Kidney tubule cell (primary cell): ENCODE results near the gene PRDM11.

ENCODE experiments used
- DNase-seq: peaks from one replicate; pipeline ENCODE4 v3.0.0-alpha.2; 2018; ENCODE audit warnings: low spot score

Gene PRDM11

GRCh38 chr11:45178223-45178622 lies 31.8 kb downstream of the PRDM11 start:
- no peak for DNase-seq

DNA sequence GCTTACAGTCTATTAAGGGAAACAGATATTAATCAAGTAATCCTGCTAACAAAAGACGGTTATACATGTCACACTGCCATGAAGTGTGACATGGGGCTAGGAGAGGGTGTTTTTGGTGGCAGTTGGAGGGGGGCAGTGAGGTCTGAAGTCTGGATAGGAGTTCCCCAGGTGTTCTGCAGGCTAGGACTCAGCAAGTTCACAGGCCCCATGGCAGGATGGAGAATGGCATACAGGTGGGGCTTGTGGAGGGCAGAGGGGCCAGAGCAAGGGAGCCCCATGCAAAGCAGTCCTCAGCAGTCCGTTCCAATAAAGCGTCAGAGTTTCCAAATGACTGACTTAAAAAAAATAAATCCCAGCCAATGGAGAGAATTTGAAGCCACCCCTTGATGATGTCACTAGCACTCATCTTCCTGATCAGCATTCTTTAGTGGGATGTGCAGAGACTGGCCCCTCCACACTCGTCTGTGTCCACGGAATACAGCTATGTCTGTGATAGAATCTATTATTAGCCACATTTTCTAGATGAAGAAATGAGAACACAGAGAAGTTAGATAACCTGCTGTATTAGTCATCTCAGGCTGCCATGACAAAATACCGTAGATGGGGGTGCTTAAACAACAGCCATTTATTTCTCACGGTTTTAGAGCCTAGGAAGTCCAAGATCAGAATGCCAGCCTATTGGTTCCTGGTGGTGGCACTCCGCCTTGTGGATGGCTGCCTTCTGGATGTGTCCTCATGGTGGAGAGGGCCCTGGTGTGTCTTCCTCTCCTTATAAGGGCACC lies 32.6 kb downstream of the PRDM11 start:
- DNase-seq: peak; percentile 39

- DNase-seq: no peak
Observed at GRCh38 chr11:45179686-45180178, 33.3 kb downstream of the PRDM11 start.

DNA sequence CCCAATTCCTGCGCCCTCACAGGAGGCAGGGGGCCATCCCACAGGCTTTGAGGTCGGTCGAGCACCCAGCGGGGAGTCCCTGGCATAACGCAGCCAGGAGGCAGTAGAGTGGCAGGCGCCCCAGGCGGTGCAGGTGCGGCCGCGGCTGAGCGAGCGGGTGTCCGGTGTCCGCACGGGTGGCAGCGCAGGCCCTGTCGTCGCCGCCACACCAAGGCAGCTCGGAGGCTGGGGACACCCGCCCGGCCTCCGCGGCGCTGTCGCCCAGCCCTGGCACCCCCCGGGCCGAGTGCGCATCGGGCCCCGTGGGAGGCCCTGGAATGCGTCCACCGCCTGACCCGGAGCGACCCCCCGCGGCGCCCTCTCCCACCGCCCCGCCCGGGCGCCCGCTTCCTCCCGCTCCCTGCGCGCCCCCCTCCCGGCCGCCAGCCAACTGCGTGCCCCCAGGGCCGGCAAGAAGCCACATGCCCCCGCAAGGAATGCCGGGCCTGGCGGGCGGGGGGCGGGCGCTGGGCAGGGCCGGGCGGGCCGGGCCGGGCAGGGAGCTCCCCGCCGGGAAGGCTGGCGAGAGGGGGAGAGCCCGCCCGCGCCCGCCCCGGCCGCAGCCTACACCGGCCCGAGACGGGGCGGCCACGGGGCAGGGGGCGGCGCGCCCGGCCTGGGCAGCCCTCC lies 33.9 kb downstream of the PRDM11 start:
- DNase-seq: peak; percentile 75

DNA sequence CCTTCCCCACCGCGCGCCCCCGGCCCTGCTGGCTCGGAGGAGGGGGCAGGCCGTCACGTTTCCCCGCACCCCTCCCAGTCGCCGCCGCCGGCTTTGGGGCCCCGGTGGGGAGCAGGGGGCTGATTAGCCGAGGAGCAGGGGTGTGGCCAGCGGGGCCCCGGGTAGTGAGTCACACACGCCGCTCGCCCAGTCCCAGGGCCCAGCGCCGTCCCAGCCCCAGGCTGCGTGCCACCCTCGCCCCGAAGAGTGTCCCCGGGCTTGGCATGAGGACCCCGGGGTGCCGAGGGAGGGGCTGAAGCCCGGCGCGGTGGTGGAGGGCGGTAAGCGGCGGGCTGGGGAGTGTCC lies 34.4 kb downstream of the PRDM11 start:
- DNase-seq: peak; percentile 75

DNA sequence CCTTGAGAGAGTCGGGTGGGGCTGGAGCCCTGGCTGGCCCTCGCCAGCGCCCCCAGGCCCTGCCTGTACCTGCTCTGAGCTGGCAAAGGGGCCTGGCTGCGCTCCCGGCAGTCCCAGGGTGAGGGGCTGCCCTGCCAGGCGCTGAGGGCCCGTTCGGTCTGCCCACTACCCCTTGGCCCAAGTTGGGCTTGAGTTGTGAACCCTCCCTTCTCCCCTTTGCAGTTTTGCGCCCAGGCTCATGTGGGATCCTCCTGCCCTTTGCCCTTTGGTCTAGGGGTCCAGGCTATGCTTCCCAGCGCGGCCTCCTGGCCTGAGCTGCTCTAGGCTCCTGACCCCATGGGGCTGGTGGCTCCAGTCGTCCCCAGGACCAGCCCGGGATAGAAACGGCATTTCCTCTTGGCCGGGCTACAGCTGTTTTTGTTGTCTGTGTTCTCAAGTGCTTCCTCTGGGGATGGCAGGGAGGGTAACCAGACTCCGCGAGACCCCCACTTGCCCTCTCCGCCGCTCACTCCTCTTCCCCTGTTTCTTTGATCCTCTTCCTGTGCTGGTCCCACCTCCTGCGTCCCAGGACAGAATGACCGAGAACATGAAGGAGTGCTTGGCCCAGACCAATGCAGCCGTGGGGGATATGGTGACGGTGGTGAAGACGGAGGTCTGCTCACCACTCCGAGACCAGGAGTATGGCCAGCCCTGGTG lies 34.9 kb downstream of the PRDM11 start:
- no peak for DNase-seq

DNA sequence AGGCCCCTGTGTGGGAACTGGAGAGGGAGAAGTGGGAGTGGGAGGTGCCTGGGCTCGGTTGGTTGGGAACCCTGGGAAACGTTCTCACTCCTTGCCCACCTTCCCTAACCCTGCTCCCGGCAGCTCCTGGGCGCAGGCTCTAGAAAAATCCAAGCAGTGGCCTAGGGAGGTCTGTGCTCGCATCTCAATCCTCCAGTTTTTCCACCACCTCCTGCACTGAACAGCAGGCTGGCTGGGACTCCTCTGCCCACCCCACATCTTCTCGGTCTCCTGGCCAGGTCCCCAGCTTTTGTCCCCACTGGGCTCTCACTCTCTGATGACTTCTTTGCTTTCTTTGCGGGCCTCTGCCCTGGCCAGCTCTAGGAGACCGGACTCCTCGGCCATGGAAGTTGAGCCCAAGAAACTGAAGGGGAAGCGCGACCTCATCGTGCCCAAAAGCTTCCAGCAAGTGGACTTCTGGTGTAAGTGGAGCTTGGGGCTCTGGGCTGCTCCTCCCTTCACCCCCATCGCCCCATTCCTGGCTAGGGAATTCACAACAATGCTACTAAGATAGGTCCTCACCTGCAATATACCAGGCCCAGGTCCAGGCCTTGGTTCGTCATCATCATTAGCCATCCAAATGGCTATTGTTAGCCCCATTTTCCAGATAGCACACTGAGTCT lies 35.6 kb downstream of the PRDM11 start:
- no peak for DNase-seq

- DNase-seq: peak; percentile 35
Observed at GRCh38 chr11:45182902-45183301, 36.5 kb downstream of the PRDM11 start.

DNA sequence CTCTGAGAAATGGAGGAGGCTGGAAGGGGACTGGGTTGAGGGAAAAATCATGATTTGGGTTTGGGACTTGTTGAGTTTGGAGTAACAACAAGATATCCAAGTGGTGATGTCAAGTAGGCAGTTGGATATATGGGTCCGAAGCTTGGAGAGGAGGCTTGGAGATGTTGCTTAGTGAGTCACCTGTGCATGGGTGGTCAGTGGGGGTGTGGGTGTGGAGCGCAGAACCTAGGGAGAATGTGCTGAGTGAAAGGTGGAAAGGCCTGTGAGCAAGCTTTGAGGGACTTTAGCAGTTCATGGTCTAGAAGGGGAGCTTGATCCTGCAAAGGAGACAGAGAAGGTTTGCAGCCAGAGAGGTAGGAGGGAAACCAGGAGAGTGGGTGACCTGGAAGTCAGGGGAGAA lies 38.2 kb downstream of the PRDM11 start:
- no peak for DNase-seq

DNA sequence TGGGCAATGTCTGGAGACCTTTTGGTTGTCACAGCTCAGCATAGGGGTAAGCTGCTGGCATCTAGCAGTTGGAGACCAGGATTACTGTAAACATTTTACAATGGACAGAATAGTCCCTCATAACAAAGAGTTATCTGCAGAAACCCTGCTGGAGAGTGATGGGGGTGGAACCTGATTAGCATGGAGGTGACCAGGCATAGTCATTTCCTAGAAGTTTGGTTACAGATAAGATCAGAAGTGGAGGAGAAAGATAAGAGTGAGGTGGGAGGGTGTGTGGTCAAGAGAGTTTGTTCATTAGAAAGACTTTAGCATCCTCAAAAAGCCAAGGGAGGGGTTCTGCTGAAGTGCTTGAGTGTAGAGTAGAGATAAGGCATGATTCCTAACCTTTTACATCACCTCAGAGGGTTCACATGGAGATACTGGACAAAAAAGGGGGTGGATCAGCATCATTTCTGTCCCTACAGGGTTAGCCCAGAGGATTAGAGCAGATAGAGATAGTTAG lies 38.8 kb downstream of the PRDM11 start:
- DNase-seq: no peak

GRCh38 chr11:45187375-45187774 lies 40.9 kb downstream of the PRDM11 start:
- no peak for DNase-seq

DNA sequence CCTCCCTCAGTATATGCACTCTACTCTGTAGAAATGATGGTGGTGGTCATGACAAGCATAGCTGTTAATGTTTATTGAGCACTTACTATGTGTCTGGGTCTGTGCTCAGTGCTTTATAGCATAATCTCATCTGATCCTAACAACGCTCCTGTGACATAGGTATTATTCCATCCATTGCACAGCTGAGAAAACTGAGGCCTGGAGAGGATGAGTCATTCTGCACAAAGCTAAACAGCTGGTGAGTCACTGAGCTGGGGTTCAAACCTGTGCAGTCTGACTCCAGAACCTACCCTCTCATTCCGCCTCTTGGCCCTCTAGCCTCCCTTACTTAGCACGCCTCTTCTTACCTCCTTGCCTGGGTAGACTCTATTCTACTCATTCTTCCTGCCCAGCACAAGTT lies 41.7 kb downstream of the PRDM11 start:
- DNase-seq: no peak

DNA sequence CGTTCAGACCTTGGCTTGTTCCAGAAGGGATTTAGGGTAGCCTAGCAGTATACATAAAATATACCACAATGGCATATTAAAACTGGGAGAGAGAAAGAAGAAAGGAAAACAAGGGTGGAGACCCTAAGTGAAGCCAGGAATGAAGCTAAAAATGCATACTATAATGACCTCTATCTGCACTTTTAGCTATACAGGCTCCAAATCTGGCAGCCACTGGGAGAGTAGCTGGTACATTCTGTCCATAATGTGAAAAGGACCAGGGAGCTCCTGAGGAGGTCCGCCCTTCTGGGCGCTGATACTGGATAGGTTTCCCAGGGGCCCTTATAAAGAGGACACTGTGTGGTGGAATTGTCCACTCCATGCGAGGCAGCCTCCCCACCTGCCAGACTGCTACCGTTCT lies 42.8 kb downstream of the PRDM11 start:
- no peak for DNase-seq

- DNase-seq: no peak
Observed at GRCh38 chr11:45193695-45194094, 47.3 kb downstream of the PRDM11 start.

DNA sequence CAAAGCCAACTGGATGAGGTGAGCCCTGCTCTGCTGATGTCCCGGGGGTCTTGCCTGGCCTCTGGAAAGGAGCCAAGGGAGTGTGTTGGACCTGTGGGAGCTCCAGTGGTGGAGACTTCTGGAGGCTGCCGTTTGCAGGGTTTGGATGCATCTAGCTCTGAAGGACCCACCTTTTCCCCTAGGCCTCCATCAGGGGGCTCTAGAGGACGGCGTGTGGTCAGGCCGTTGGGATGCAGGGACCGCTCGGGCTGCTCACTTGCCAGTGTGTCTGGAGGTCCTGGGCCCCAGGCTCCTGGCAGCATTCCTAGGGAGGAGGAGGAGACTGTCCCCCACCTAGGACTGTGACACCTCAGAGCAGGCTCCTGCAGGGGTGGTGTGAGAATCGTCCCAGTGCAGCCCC lies 58.3 kb downstream of the PRDM11 start:
- DNase-seq: no peak

GRCh38 chr11:45205978-45206377 lies 59.5 kb downstream of the PRDM11 start:
- no peak for DNase-seq

DNA sequence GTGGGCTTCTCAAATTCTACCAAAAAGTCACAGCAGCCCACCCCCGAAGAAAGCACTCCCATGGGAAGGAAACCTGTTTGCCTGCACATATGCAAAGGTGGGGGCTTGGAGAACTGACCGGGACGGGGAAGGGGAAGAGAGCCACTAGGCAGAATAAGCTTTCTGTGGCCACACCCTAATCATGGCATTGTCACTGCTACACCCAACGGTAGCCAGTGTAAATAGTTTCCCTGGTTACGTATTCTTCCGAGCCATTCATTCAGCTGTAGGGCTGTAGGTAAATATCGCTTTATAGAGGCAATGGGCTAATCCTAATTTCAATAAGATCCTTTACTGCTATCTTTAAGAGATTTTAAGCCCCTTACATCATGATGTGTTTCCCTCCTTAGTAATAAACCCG lies 61.7 kb downstream of the PRDM11 start:
- DNase-seq: no peak

GRCh38 chr11:45209000-45209879 lies 62.8 kb downstream of the PRDM11 start:
- no peak for DNase-seq

DNA sequence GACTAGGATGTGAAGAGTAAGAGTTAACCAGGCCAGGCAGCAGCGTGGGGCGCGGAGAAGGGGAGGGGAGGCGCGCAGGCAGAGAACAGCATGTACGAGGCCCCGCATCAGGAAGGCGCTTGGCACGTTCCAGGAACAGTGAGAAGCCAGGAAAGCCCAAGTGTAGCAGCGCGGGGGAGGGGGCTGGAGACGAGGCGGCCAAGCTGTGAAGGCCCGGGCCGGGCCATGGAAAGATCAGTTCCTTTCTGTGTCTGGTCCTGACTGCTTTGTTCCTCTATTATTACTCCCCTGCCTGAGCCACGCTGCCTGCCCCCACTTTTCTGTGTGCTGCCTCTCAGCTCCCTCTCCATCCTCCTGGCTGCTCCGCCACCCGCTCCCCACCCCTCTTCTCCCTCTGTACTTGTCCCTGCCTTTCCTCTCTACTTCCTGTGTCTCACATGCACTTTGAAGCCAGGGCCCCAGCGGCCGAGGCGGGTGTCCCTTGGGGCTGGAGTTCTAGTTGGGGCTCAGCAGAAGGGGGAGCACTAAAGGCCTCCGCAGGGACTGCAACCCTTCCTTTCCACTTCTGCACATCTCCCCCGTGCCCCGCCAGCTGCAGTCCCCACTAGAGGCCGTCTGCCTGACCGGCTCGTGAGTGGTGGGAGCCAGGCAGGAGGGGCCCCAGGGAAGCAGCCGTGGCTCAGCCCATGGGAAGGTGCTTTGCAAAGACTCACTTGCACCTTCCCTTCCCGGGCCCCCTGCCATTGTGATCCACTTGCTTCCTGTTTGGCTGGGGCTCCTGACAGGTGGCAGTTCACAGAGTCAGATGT lies 63.7 kb downstream of the PRDM11 start:
- no peak for DNase-seq

DNA sequence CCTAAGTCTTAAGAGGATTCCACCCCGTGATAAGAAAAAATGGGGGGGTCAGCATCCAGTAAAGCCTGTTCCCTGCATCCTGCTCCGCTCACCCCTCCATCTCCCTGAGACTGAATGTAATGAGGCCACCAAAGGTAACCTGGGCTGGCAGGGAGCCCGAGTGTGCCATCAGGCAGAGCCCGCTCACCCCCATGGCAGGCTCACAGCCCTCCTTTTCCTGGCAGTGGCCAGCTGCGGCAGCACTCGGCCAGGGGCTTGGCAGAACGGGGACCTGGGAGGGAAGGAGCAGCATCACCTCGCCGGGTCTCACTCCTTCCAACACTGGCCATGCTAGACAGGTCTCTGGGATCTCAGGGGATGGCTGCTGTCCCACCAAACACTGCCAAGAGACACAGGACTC lies 64.4 kb downstream of the PRDM11 start:
- no peak for DNase-seq
